Skeletal muscle tissue (tissue), 4 donors: ENCODE measurements around the gene GLRX3. TPM values are rescaled to one million over a fixed set of nuclear protein-coding genes. Genes with fewer than 3 reads are reported as not detected.
"Not testable (repeated sequence)": the region's sequence is repeated elsewhere in the genome, so short reads cannot be mapped to it uniquely, and the experiment has no call there.

ENCODE experiments used
- H3K27ac ChIP-seq: one replicate; pipeline ENCODE4 v1.7.0; 2013; ENCODE audit warnings: mild to moderate bottlenecking, low read depth, low read length, inconsistent platforms
- H3K27me3 ChIP-seq, 3 donors: one replicate each; pipeline ENCODE4 v1.7.0; 2013; ENCODE audit warnings: low read length in 3 of 3; ENCODE audit not compliant: control insufficient read depth in 3 of 3, insufficient read depth in 3 of 3
- H3K36me3 ChIP-seq, 3 donors: one replicate each; pipeline ENCODE4 v1.7.0; 2013; ENCODE audit warnings: low read length in 3 of 3; ENCODE audit not compliant: control insufficient read depth in 3 of 3, insufficient read depth in 3 of 3
- H3K4me1 ChIP-seq, 3 donors: one replicate each; pipeline ENCODE4 v1.7.0; 2013; ENCODE audit warnings: low read length in 3 of 3, mild to moderate bottlenecking in 3 of 3; ENCODE audit not compliant: control insufficient read depth in 3 of 3, insufficient read depth in 3 of 3
- H3K4me3 ChIP-seq, 3 donors: one replicate each; pipeline ENCODE4 v1.7.0; 2013; ENCODE audit warnings: low read length in 3 of 3
- H3K9ac ChIP-seq, 3 donors: one replicate each; pipeline ENCODE4 v1.7.0; 2013; ENCODE audit warnings: low read length in 3 of 3, mild to moderate bottlenecking in 3 of 3, moderate library complexity in 2 of 3, low read depth in 1 of 3
- H3K9me3 ChIP-seq, 3 donors: one replicate each; pipeline ENCODE4 v1.7.0; 2013; ENCODE audit warnings: low read length in 3 of 3; ENCODE audit not compliant: control insufficient read depth in 3 of 3
- total RNA-seq: library from RNA; depleted of rRNA; stranded (reverse); fragments of >200 nt; gene quantifications from one replicate; pipeline ENCODE4 v1.2.3, GENCODE V29; 2014
- donor health status: Osteomylitis.

GLRX3 gene
- total RNA-seq, 1 donor from 2014 or later: 49.1 TPM

DNA sequence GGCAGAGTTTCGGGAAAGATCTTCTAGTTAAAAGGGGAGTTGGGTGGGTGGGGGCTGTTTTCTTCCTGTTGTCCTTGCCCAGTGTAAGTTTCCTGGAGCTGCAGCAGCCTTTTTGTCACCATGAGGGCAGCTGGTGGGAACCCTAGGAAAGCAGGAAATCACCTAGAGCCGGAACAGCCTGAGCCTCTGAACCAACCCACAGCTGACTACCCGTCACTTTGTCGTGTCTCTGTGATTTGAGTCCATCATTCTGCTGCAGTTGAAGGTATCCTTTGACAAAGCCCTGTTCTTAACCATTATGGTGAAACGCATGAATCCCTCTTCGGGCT lies 24.4 kb upstream of the GLRX3 start:
- H3K9ac ChIP-seq: peak overlapping the region; percentile 83 to 94 (median 91)
- H3K4me3 ChIP-seq: peak overlapping the region; percentile 95 to 99 (median 99)
- H3K27ac ChIP-seq: peak overlapping the region; percentile 89

DNA sequence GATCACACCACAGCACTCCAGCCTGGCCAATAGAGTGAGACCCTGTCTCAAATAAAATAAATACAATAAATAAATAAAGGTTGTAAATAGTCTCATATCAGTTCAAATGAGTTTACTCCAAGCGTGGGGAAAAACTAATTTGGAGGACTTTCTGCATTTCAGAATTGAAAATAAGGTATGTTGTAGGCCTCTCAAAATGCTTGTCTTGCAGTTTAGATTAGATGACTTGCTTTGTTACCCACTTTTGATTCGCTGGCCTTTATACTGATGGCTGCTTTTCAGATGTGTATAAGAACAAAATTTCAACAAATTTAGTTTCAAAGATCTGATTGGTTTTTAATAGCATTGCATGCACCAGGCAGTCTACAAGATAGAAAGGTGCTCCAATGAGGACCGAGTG lies 23.4 kb upstream of the GLRX3 start:
- no peaks in the 10 kb centered on the region for H3K9me3 ChIP-seq
- no peaks in the 10 kb centered on the region for H3K27me3 ChIP-seq
- no peak overlapping the region for H3K9ac ChIP-seq
- peaks cover 14 to 24% (median 20%) of the 10 kb centered on the region in 3 donors for H3K4me1 ChIP-seq
- H3K4me3 ChIP-seq: no peak overlapping the region
- no peaks in the 10 kb centered on the region for H3K36me3 ChIP-seq
- H3K27ac ChIP-seq: no peak overlapping the region

More for the DNA sequence above, 24.4 kb upstream of the GLRX3 start:
- Histone ChIP-seq H3K4me1 (peaks cover 14 to 24% (median 20%) of the 10 kb centered on the region in 3 donors), H3K36me3 (no peaks in the 10 kb centered on the region), H3K27me3 (no peaks in the 10 kb centered on the region), H3K9me3 (no peaks in the 10 kb centered on the region)

DNA sequence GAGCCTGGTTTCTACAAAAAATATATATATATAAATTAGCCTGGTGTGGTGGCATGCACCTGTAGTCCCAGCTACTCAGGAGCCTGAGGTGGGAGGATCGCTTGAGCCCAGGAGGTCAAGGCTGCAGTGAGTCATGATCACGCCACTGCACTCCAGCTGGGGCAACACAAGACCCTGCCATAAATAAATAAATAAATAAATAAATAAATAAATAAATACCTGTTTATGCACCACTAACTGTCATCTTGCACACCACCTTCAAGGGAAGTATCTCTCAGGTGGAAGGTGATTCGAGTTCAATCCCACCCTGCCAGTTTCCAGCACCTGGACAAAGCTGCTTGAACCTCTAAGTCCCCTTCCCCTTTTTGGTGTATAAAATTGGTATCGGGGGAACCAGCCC lies 19.2 kb upstream of the GLRX3 start:
- H3K4me3 ChIP-seq, H3K9me3 ChIP-seq, H3K9ac ChIP-seq, H3K27ac ChIP-seq, H3K27me3 ChIP-seq, H3K36me3 ChIP-seq, H3K4me1 ChIP-seq: not testable (repeated sequence)

DNA sequence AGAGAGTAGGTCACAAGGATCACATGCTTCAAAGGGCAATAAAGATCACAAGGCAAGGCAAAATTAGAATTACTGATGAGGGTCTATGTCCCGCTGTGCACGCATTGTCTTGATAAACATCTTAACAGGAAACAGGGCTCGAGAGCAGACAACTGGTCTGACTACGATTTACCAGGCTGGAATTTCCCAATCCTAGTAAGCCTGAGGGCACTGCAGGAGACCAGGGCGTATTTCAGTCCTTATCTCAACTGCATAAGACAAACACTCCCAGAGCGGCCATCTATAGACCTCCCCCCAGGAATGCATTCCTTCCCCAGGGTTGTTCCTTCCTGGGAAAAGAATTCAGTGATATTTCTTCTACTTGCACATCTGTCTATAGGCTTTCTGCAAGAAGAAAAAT lies 18.7 kb upstream of the GLRX3 start:
- H3K9me3 ChIP-seq, H3K36me3 ChIP-seq, H3K27ac ChIP-seq, H3K4me3 ChIP-seq, H3K27me3 ChIP-seq, H3K4me1 ChIP-seq, H3K9ac ChIP-seq: not testable (repeated sequence)

DNA sequence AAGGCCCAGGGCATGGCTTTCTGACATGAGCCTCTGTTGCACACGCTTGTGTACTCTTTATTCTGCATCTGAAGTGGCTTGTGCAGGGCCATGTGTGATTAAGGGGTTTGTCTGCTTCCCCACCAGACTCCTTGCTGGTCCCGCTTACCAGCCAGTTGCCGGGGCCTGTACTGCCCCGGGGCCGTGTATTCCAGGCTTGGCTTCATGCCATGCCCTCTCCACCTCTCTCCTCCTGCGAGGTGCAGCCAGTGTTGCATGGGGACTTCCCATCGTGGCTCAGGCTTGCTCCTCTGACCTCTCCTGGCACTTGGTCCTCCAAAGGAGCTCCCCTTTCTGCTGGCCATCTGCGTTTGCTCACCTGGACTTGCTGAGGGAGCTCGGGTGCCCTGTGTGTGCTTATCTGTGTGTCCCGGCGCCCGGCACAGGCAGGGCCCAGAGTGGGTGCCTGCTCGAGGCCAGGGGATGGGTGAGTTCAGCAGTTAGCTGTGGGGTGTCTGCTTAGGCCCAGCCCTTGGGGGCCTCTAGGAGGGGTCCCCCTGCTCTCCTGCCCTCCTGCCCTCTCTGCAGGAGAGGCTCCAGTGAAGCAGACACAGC lies 14.6 kb upstream of the GLRX3 start:
- Histone ChIP-seq H3K27me3 (peaks cover 0 to 2% (median 2%) of the 10 kb centered on the region in 3 donors), H3K4me1 (no peaks in the 10 kb centered on the region), H3K36me3 (no peaks in the 10 kb centered on the region), H3K9ac (no peak overlapping the region), H3K9me3 (no peaks in the 10 kb centered on the region), H3K4me3 (no peak overlapping the region), H3K27ac (no peak overlapping the region)

DNA sequence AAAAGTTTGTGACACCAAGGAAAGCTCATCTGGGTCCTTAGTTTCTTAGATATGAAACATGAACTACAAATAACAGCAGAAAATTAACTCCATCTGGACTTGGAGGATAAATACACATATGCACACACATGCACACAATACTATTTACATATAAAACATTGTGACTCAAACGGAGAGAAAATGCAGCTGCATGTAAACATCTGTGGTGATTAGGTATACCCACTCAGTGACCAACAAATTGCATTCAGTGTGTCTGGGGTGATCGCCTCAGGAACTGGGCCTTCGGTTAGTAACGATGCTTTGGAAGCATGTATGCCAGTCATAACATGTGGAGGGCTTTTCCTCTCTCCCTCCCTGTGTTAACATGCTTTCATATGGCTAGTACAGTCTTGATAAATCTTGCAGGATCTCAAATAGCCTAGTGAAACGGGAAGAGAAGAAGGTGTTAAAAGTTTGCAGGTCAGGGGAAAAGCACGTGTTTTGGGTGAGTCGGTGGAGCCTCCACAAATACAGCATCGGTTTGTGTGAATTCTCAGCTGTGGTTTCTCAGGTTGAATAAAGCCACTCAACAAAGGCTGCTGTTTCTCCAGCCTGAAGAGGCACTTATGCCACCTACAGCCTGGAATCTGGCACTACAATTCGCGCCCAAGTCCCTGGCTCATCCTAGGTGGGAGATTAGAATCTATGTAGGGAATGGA lies 8.7 kb upstream of the GLRX3 start:
- peaks cover 0 to 4% (median 0%) of the 10 kb centered on the region in 3 donors for H3K4me1 ChIP-seq
- H3K9me3 ChIP-seq: no peaks in the 10 kb centered on the region
- no peak overlapping the region for H3K4me3 ChIP-seq
- no peaks in the 10 kb centered on the region for H3K36me3 ChIP-seq
- H3K9ac ChIP-seq: no peak overlapping the region
- H3K27ac ChIP-seq: no peak overlapping the region
- H3K27me3 ChIP-seq: peaks cover 0 to 2% (median 2%) of the 10 kb centered on the region in 3 donors

DNA sequence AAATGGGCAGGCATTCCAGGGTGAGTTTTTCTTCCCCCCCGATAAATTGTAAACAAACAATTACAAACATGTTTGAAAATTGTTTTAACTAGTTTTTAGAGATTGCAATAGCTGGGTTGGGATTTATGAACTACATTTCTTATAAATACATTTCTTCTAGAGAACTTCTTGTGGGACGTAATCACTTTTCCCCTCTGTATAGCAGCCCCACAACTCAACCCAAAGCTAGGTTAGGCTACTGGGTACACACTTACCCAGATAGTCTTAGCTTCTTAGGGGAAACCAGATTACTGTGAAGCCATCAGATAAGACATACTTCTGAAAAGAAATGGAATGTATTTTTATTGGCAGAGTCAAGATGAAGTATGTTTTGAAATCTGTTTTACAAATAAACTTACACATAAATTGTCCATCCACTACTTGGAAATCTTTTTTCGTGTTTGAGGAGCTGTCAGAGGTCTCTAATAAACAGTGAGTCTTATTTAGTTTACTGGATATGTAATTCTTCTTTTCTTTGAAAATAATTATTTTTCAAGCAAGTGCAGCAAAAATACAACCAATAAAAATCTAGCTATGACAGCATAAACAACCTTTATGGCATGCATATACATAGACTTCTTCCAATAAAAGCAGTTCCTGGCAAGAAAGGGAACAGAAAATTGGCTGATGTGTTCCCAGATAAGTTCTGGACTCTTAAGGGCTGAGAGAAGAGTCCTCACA lies 8.0 kb upstream of the GLRX3 start:
- H3K27me3 ChIP-seq: peaks cover 0 to 2% (median 2%) of the 10 kb centered on the region in 3 donors
- no peak overlapping the region for H3K4me3 ChIP-seq
- no peaks in the 10 kb centered on the region for H3K36me3 ChIP-seq
- no peaks in the 10 kb centered on the region for H3K9me3 ChIP-seq
- H3K27ac ChIP-seq: no peak overlapping the region
- peaks cover 0 to 4% (median 0%) of the 10 kb centered on the region in 3 donors for H3K4me1 ChIP-seq
- no peak overlapping the region for H3K9ac ChIP-seq

DNA sequence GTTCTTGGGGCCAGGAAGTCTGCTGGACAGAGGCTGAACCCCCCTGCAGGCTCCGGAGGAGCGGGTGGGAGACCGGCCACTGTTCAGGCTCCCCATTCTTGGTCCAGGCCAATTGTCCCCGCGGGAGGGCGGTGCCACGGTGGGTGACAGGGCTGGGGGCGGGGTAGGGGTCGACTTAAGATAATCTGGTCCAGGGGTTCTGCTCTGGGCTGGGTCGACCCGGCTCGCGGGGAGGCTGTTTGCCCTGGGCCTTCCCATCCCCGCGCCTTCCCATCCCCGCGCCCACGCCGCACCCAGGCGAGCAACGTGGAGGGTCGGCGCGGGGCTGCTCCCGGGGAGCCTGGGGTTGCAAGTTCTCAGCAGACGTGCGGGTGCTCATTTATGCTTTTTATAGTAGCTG lies 7.3 kb upstream of the GLRX3 start:
- peaks cover 0 to 2% (median 2%) of the 10 kb centered on the region in 3 donors for H3K27me3 ChIP-seq
- no peaks in the 10 kb centered on the region for H3K36me3 ChIP-seq
- no peak overlapping the region for H3K9ac ChIP-seq
- H3K4me1 ChIP-seq: peaks cover 0 to 4% (median 0%) of the 10 kb centered on the region in 3 donors
- no peak overlapping the region for H3K4me3 ChIP-seq
- no peaks in the 10 kb centered on the region for H3K9me3 ChIP-seq
- H3K27ac ChIP-seq: no peak overlapping the region

DNA sequence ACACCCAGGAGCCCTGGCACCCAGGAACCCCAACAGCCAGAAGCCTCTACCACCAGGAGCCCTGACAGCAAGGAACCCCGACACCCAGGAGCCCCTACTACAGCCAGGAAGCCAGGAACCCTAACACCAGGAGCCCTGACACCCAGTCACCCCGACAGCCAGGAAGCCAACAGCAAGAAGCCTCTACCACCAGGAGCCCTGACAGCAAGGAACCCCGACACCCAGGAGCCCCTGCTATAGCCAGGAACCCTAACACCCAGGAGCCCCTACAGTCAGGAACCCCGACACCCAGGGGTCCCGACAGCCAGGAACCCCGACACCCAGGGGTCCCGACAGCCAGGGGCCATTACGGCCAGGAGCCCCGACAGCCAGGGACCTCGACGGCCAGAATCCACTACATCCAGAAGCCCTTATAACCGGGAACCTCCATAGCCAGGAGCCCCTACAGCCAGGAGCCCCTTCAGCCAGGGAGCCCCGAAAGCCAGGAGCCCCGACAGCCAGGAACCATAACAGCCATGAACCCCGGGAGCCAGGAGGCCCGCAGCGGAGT lies 440 bp upstream of the GLRX3 start:
- H3K9me3 ChIP-seq: no peaks in the 10 kb centered on the region
- no peaks in the 10 kb centered on the region for H3K27me3 ChIP-seq
- H3K36me3 ChIP-seq: no peaks in the 10 kb centered on the region
- H3K4me3 ChIP-seq: peak overlapping the region; percentile 66 to 90 (median 86)
- peak overlapping the region; percentile 86 to 92 (median 91) for H3K9ac ChIP-seq
- peaks cover 22 to 30% (median 22%) of the 10 kb centered on the region in 3 donors for H3K4me1 ChIP-seq
- H3K27ac ChIP-seq: peak overlapping the region; percentile 77

DNA sequence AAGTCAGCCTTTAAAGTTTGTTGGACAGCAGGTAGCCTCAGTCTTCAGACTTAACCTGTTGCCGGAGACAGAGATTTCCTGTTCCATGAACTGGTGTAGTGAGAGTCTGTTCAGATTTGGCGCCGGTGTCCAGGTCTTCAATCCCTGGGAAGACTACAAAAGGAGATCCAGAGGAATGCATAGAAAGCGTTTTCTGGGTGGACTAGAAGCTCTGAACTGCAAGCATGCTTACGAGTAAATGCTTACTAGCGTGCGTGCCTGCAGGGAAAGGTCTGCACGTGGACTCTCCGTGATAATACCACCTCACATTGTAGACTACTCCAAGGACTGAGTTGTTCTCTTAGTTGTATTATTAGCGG lies 878 bp downstream of the GLRX3 start:
- Histone ChIP-seq H3K4me1 (peaks cover 27 to 35% (median 28%) of the 10 kb centered on the region in 3 donors), H3K4me3 (peak overlapping the region; percentile 86 to 93 (median 90)), H3K27me3 (no peaks in the 10 kb centered on the region), H3K9me3 (no peaks in the 10 kb centered on the region), H3K9ac (peak overlapping the region; percentile 87 to 92 (median 91)), H3K36me3 (peaks cover 0 to 4% (median 0%) of the 10 kb centered on the region in 3 donors), H3K27ac (peak overlapping the region; percentile 77)
